GM12874 (cell line): ENCODE results near the gene MLEC.

ENCODE experiments used
- CTCF ChIP-seq: IDR thresholded peaks from 2 replicates; pipeline ENCODE4 v1.5.1; 2011; ENCODE audit warnings: low read depth, mild to moderate bottlenecking, control low read depth, low read length, moderate library complexity; ENCODE audit not compliant: insufficient read depth

Gene MLEC

DNA sequence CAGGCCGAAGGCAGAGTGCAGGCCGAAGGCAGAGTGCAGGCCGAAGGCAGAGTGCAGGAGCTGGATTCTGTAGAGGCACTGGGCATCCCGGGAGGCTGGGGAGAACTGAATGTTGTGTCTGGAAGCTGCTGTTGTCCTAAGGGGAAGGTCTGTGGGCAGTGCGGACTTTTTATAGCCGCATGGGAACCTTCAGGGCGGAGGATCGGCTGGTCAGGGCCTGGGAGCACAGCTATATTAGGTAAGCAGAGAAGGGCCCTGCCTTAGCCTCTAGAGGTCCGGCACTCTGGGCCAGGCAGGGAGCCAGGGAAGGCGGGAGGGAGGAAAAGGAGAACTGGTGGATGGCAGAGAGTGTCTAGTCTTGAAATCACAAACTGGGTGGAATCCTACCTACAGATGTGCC lies 32.3 kb upstream of the MLEC start:
- TF ChIP-seq CTCF: no peak

DNA sequence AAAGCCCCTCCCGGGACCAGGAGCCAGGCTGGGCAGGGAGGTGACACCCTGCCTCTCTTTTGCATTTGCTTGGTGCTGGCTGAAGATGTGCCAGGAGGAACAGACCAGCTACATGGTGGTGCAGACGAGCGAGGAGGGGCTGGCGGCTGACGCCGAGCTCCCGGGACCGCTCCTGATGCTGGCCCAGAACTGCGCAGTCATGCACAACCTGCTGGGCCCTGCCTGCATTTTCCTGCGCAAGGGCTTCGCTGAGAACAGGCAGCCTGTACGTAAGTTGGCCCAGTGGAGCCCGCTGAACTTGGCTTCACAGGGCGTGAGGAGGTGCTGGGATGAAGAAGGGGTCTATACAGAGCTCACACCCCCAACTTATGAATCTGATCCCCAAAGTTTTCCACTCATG lies 30.9 kb upstream of the MLEC start:
- no peak for TF ChIP-seq CTCF

DNA sequence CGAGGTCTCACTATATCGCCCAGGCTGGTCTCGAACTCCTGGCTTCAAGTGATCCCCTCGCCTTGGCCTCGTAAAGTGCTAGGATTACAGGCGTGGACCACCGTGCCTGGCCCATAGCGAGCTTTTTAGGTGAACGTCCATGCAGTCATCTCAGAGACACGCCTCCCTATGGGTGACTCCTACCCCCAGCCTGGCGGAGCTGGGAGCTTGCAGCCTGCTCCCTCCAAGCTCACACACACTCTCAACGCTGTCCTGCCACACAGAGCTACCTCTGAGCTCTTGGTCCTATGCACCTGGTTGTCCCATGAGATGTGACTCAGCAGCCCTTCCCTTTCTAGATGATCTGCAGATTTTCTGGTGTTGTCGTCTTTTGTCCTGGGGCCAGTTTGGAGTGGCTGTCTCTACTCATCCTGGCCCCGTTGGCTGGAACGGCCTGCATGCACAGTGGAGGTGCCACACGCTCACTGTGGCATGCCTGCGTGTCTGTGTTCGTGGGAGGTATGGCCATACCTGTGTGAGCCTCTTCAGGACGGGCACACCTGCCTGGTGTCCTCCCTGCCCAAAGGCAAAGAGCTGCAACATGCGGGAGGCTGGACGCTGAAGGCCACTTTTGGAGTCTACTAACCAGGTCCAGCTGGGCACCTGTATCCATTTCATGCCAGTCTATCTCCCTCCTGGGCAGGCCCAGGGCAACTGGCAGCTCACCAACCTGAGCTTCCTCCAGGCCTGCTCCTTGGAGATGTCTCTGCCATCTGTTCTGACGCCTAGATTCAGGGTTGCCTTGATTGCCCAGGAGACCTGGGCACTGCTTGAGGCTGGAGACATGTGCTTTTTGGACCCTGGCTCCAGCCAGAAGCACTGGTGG lies 28.4 kb upstream of the MLEC start:
- no peak for TF ChIP-seq CTCF

- no peak for TF ChIP-seq CTCF
Observed at GRCh38 chr12:120659151-120659525, 27.8 kb upstream of the MLEC start.

GRCh38 chr12:120661432-120661831 lies 25.5 kb upstream of the MLEC start:
- no peak for TF ChIP-seq CTCF

GRCh38 chr12:120662879-120663278 lies 24.1 kb upstream of the MLEC start:
- no peak for TF ChIP-seq CTCF

- TF ChIP-seq CTCF: no peak
Observed at GRCh38 chr12:120663741-120664140, 23.2 kb upstream of the MLEC start.
